Motor neuron (in vitro differentiated cells): Measurements from ENCODE around the gene FGFR4. TPM values are rescaled to one million over a fixed set of nuclear protein-coding genes. Genes with fewer than 3 reads are reported as not detected.

ENCODE experiments used
- ATAC-seq, 8 experiments: fragments of 200-7000 bp; cut with Tn5 transposase; replicated peaks in 6 of 8; 2 replicates each; pipeline ENCODE4 v1.8.0; 2021; ENCODE audit warnings: mild to moderate bottlenecking in 8 of 8, moderate library complexity in 8 of 8
- H3K27ac ChIP-seq, 2 donors: fragments of 250-450 bp; sonication (Bioruptor Pico); 2 replicates each; pipeline ENCODE4 v1.9.0; 2021; ENCODE audit warnings: antibody characterized with exemption in 2 of 2, mild to moderate bottlenecking in 2 of 2, moderate library complexity in 1 of 2
- H3K4me1 ChIP-seq, 2 donors: fragments of 250-450 bp; sonication (Bioruptor Pico); replicated peaks in 1 of 2; 2 replicates each; pipeline ENCODE4 v1.6.1; 2021; ENCODE audit warnings: antibody characterized with exemption in 2 of 2, mild to moderate bottlenecking in 2 of 2, moderate library complexity in 1 of 2
- H3K4me3 ChIP-seq, 5 donors: fragments of 250-450 bp; sonication (Bioruptor Pico); 2 replicates each; pipeline ENCODE4 v1.9.0; 2021; ENCODE audit warnings: antibody characterized with exemption in 5 of 5, mild to moderate bottlenecking in 5 of 5, moderate library complexity in 4 of 5
- WGBS, 10 experiments: fragments of 450-650 bp; shearing (Covaris generic); methylation state at CpG; one replicate each; pipeline ENCODE4 v1.0.0; 2022; 5-methylcytosine and 5-hydroxymethylcytosine counted together
- in situ Hi-C, 9 experiments: fragments of 400-800 bp; cut with MboI; loops; one replicate each; pipeline ENCODE4 v1.15.0; 2021; ENCODE audit warnings: low sequenced_read_pairs in 9 of 9, low pct_unique_long_range_greater_than_20kb in 2 of 9; ENCODE audit not compliant: unreplicated experiment in 9 of 9
- total RNA-seq, 8 experiments: library from RNA; unstranded; fragments of 300-600 nt; gene quantifications; 2 replicates each; pipeline versions ENCODE4 v1.2.3 to v1.2.4, GENCODE V29; 2022

FGFR4 gene
- total RNA-seq, 8 experiments from 2014 or later: 0.98 to 11.2 (median 2.2) TPM

DNA sequence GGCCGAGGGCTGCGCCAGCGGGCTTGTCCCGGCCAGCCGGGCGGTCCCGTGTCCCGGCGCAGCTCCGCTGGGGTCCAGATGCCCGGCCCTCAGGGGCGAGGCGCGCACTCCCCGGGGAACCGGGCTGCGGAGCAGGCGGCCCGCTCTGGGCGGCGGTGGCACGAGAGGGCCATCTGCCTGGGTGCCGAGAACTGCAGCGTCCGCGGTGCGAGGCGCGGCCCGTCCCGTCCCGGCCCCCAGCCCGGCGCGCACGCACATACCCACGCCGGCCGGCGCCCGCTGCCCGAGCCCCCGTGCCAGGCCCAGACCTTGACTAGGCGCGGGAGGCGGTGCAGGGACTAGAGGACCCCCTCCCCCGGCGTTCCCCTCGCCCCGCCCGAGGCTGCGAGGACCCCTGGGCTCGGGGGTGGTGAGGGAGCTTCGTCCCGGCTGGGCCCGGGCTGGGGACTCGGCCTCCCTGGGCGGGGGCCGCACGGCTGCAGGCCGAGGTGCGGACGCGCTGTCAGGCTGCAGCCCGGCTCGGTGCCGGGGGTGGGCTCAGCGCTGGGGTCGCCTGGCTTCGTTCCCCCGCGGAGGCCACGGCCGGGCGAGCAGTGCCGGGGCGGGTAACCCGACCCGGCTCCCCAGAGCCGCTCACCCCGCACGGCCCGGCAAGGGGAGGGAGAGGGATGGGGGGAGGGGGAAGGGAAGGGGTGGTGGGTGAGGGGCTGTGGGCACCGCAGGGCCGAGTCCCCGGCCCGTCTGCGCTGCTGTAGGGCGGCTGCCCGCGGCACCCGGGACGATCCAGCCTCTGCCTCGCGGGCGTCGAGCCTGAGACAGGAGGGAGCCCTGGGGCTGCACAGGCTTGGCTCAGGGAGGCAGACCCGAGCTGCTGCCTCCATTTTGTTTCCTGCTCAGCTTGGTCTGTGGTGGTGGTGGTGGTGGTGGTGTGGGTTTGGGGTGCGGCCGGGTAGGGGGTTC lies 45.7 kb downstream of the FGFR4 start:
- no CpG with 5 or more reads among the region's 100 CpGs for WGBS, 10 experiments
- peak; percentile 3 to 25 (median 15) for ATAC-seq

DNA sequence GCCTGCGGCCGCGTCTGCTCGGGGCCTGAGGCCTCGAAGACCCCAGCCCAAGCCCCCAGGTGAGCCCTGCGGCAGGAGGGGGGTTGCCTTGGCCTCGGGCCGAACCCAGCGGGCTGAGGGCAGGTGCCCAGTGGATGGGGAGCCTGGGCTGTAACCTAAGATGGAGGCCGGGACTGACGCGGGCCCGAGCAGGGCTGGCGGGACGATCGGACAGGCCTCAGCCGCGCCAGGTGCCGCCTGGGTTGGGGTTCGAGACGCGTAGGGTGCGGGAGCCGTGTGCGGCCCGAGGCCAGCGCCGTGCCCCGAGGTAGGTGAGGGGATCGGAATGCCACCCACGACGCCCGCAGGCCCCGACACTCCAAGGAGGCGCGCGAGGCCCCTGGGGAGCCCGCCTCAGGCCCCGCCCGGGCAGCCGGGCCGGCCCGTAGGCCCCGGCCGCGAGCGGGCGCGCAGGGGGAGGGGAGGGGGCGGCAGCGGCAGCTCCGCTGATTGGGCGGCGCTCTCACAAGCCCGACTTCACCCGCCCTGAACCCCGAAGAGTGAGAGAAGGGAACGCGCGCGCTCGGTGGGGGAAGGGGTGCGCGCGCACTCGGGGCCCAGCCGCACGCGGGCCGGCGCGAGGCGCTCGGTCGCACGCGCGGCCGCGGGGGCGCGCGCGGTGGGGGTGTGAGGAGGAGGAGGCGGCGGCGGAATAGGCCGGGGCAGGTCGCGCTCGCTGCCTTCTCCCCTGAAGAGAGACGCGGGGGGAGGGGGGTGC lies 46.6 kb downstream of the FGFR4 start, which contains the start of gene NSD1:
Gene NSD1, plus strand, starts transcription at position 678 of the 757 bp plus-strand sequence. CDS start 1,331 bp downstream, outside the sequence.
- H3K4me3 ChIP-seq: peak within 1 kb of the TSS; percentile 37 to 57 (median 55)
- peak within 1 kb of the TSS; percentile 69 to 82 for H3K27ac ChIP-seq
- peaks cover 33 to 37% of the 10 kb centered on the region in 2 donors for H3K4me1 ChIP-seq
- WGBS, 10 experiments: 20% methylated on average over 7 of the region's 93 CpGs; no CpG with 5 or more reads in 9 of the 10 experiments
- peak; percentile 61 to 78 (median 74) for ATAC-seq
- in situ Hi-C loops: no loop called here

More for the DNA sequence above, 45.7 kb downstream of the FGFR4 start:
- peak overlapping the region in 1 of 2 donors; percentile 17 for H3K27ac ChIP-seq
- H3K4me1 ChIP-seq: peaks cover 33 to 34% of the 10 kb centered on the region in 2 donors
- in situ Hi-C loops: no loop called here
- H3K4me3 ChIP-seq: no peak overlapping the region

DNA sequence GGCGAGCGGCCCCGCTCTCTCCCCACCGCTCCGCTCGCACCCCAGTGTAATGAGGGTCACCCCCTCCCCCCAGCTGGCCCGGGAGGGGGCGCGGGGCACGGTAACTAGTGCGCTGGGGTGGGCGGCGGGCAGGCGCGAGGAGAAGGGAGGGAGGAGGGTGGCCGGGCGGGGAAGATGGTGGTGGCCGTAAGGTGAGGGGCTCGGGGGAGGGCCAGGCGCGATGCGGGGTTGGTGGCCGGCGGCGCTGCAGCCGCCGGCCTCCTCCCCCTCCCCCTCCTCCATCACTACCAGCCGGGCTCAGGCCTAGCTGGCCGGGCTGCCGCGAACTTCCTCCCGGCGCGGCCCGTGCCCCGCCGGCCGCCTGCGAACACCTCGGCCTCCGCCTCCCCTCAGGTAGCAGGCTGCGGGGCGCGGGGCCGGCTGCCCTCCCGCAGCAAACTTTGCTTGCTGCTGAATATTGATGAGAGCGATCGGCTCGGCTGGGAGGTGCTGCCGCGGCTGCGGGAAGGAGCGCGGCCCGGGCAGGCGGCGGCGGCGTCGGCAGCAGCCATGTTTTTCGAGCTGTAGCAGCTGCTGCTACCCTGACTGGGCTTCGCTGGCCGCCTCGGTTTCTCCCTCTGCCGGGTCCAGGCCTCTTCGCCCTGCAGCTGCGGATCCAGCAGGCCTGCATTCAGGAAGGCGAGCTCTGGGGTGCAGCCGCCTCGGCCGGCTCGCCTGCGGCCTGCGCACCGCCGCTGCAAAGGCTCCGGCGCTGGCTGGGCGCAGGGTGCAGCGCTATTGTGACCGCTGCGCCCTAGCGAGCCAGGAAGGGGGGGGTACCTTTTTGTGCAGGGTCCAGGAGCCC lies 47.4 kb downstream of the FGFR4 start:
- in situ Hi-C loops: no loop called here

DNA sequence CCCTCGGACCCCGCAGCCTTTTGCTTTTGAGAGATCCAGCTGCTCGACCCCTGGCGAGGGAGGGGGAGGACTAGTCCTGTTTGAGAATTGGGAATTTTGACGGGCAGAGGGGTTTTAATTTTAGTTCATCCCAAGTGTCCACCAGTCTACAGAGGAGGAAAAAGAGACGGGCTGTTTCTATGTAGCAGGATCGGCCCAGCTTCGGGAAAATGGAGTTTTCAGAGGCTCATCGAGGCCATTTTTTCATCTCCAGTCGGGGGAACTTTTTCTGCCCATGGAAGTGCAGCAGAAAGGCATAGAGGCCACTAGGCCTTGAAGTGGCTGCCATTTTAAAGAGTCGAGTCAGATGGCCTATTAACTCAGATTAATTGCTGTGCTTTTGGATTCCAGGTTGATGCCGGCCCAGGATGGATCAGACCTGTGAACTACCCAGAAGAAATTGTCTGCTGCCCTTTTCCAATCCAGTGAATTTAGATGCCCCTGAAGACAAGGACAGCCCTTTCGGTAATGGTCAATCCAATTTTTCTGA lies 48.0 kb downstream of the FGFR4 start:
- Histone ChIP-seq H3K4me1 (peaks cover 33 to 37% of the 10 kb centered on the region in 2 donors), H3K4me3 (peak overlapping the region; percentile 37 to 57 (median 55)), H3K27ac (peak overlapping the region; percentile 69 to 82)
- WGBS, 10 experiments: 0 to 100% (median 14%) methylated on average over 1 to 9 of the region's 13 CpGs; no CpG with 5 or more reads in 1 of the 10 experiments
- in situ Hi-C loops: no loop called here
- ATAC-seq: no peak

More for the DNA sequence above, 47.4 kb downstream of the FGFR4 start:
- ATAC-seq: peak; percentile 8 to 75 (median 55)
- peak overlapping the region; percentile 69 to 82 for H3K27ac ChIP-seq
- WGBS, 10 experiments: 0% methylated on average over 1 of the region's 83 CpGs; no CpG with 5 or more reads in 9 of the 10 experiments
- H3K4me1 ChIP-seq: peaks cover 33 to 37% of the 10 kb centered on the region in 2 donors
- H3K4me3 ChIP-seq: peak overlapping the region; percentile 37 to 57 (median 55)

DNA sequence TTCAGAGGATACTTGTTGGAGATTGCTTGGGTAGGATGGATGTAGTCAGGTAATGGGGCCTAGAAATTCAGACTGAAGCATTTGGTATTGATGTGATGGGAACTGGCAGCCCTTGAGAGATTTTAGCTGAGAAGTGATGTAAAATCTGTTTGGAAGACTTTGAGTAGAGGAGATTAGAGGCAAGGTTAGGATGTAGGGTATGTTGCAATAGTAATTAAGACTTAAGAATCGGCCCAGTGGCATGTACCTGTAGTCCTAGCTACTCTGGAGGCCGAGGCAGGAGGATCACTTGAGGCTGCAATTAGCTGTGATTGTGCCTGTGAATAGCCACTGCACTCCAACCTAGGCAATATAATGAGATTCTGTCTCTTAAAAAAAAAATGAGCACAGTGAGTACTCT lies 53.6 kb downstream of the FGFR4 start:
- peaks cover 21 to 24% of the 10 kb centered on the region in 2 donors for H3K4me1 ChIP-seq
- no peak overlapping the region for H3K27ac ChIP-seq
- in situ Hi-C loops: no loop called here
- ATAC-seq: no peak
- WGBS, 10 experiments: 40 to 100% (median 84%) methylated on average over 1 to 2 of the region's 2 CpGs; no CpG with 5 or more reads in 2 of the 10 experiments
- no peak overlapping the region for H3K4me3 ChIP-seq

DNA sequence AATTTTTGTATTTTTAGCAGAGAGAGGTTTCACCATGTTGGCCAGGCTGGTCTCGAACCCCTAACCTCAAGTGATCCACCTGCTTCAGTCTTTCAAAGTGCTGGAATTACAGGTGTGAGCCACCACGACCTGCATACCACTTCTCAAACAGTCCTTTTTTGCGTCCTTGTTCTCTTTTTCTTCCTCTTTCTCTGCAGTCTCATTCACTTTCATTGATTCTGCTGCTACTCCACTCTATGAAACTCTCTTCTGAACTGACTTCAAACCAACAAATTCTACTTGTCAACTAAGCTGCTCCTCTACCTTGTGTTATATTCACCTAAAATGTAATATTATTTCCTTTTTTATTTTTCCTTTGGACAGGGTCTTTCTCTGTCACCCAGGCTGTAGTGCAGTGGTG lies 54.8 kb downstream of the FGFR4 start:
- Histone ChIP-seq H3K4me1 (peaks cover 9 to 12% of the 10 kb centered on the region in 2 donors), H3K27ac (no peak overlapping the region), H3K4me3 (no peak overlapping the region)
- in situ Hi-C loops: no loop called here
- 81 to 100% (median 93%) methylated on average over 1 to 3 of the region's 3 CpGs; no CpG with 5 or more reads in 3 of the 10 experiments for WGBS, 10 experiments
- no peak for ATAC-seq

DNA sequence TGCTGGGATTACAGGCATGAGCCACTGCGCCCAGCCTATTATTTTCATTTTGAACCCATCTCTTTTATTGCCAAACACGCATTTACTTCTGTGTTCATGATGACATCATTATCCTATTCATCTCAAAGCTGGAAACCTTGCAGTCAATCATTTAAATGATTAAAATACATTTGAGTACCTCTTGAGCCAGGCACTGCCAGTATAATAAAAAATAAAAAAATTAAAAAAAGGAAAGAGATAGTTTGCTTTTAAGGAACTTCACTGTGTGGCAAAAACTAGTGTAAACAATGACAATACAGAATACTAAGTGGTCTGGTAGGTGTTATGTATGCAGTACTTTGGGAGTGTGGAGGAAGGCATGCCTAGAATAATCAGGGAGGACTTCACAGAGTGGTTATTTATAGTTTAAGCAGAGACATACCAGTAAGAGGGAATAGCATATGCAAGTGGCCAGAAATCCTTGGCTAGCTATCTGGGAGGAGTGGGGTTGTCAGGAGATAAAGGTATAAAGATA lies 55.4 kb downstream of the FGFR4 start:
- H3K27ac ChIP-seq: no peak overlapping the region
- no peak overlapping the region for H3K4me3 ChIP-seq
- in situ Hi-C loops: no loop called here
- peak in 6 of 8 experiments; percentile 29 to 100 (median 87) for ATAC-seq
- 20 to 100% (median 75%) methylated on average over 1 to 2 of the region's 2 CpGs; no CpG with 5 or more reads in 4 of the 10 experiments for WGBS, 10 experiments
- H3K4me1 ChIP-seq: peaks cover 3 to 6% of the 10 kb centered on the region in 2 donors

DNA sequence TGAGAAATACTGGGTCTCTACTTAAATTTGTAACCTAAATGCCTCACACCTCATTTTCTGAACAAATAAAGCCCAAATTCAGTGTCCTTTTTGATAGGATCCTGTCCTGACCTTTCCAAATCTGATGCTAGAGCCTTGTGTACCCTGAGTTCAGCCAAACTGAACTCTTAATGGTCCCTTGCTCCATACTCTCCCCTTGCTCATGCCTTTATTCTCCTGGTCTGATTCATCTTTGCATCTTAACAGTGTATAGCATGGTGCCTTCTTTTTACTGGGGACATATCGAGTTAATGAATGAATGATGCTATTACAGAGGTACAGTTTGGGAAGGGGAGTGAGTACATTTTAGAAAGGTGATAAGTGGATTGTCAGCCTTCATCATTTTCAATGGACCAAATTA lies 56.1 kb downstream of the FGFR4 start:
- 83 to 100% (median 100%) methylated on average over 1 of the region's 1 CpG; no CpG with 5 or more reads in 3 of the 10 experiments for WGBS, 10 experiments
- H3K27ac ChIP-seq: no peak overlapping the region
- H3K4me1 ChIP-seq: no peaks in the 10 kb centered on the region
- no peak overlapping the region for H3K4me3 ChIP-seq
- in situ Hi-C loops: no loop called here
- ATAC-seq: no peak

DNA sequence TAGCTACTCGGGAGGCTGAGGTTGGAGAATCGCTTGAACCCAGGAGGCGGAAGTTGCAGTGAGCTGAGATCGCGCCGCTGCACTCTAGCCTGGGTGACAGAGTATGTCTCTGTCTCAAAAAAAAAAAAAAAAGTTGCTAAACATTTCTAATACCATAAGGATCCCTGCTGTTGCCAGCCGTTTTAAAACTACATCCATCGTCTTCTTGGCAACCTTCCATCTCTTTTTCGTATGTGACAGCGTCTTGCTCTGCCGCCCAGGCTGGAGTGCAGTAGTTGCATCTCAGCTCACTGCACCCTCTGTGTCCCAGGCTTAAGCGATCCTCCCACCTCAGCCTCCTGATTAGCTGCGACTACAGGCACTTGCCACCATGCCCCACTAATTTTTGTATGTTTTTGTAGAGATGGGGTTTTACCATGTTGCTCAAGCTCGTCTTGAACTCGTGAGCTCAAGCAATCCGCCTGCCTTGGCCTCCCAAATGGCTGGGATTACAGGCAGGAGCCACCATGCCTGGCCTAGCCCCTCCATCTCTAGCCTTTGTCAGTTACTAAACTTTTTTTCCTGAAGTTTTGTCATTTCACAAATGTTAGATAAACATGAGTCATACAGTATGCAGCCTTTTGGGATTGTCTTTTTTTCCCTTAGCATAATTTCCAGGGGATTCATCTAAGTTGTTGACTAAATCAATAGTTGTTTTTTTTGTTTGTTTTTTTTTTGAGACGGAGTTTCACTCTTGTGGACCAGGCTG lies 60.4 kb downstream of the FGFR4 start:
- H3K4me3 ChIP-seq: no peak overlapping the region
- in situ Hi-C loops: no loop called here
- no peaks in the 10 kb centered on the region for H3K4me1 ChIP-seq
- no peak overlapping the region for H3K27ac ChIP-seq
- ATAC-seq: no peak
- WGBS, 10 experiments: 72 to 100% (median 84%) methylated on average over 1 to 16 of the region's 17 CpGs
